Right cardiac atrium (tissue), 5 donors: ENCODE measurements around the gene SLC7A9. TPM values are rescaled to one million over a fixed set of nuclear protein-coding genes. Genes with fewer than 3 reads are reported as not detected.
A peak's percentile ranks its signal among the peaks of the same experiment; 100 is the strongest.
"Not testable (repeated sequence)": the region's sequence is repeated elsewhere in the genome, so short reads cannot be mapped to it uniquely, and the experiment has no call there.

Experiments
- ATAC-seq, 2 donors: fragments of 200-7000 bp; cut with Tn5 transposase; one replicate each; pipeline versions ENCODE4 v1.8.0 to v1.9.1; 2020; ENCODE audit warnings: moderate library complexity in 2 of 2, mild to moderate bottlenecking in 1 of 2
- DNase-seq, 3 donors: peaks; one replicate each; pipeline ENCODE4 v3.0.0-alpha.2; 2020
- H3K27ac ChIP-seq: one replicate; pipeline ENCODE4 v1.5.1; 2013; ENCODE audit warnings: mild to moderate bottlenecking, low read length, control low read depth, moderate library complexity
- H3K27me3 ChIP-seq: one replicate; pipeline ENCODE4 v1.6.1; 2013; ENCODE audit not compliant: control insufficient read depth, insufficient read depth
- H3K4me1 ChIP-seq: one replicate; pipeline ENCODE4 v1.6.1; 2013; ENCODE audit warnings: low read length; ENCODE audit not compliant: control insufficient read depth, insufficient read depth
- H3K4me3 ChIP-seq: one replicate; pipeline ENCODE4 v1.5.1; 2013; ENCODE audit warnings: low read length, control low read depth
- H3K9me3 ChIP-seq: one replicate; pipeline ENCODE4 v1.6.1; 2013; ENCODE audit warnings: low read length; ENCODE audit not compliant: control insufficient read depth
- WGBS: extraction: QIAGEN DNeasy Blood & Tissue Kit; methylation state at CpG from one replicate; pipeline ENCODE4 v1.1.7; 2013; 5-methylcytosine and 5-hydroxymethylcytosine counted together
- intact Hi-C, 4 donors: fragments of 100-400 bp; cut with DNase I; formaldehyde crosslinking; loops; one replicate each; pipeline versions ENCODE4 v1.11.0 to v1.14.0; 2022 to 2023
- polyA plus RNA-seq: library from polyadenylated mRNA; stranded (reverse); fragments of 200-250 nt; gene quantifications from one replicate; pipeline ENCODE4 v1.2.3, GENCODE V29; 2013
- total RNA-seq, 4 donors: library from RNA; stranded (reverse); fragmentation: NEBNext Ultra II Directional; extraction: Animal tissue kit (Norgen Biotek cat#: 25700); gene quantifications; one replicate each; pipeline ENCODE4 v1.2.1, GENCODE V29; 2021
- donor health status: healthy with polysubstance abuse.
- donor health status: DM: no; HTN: yes; CAD: no.
- donor health status: DM: no; HTN: no; CAD: no.
- donor health status: DM: no; HTN: yes; CAD: no; lungs with severe emphysema.
- donor health status: DM: yes; HTN: yes; CAD: no.

Gene SLC7A9
- total and polyA plus RNA-seq, 5 donors, result 0.18 TPM; not detected in 3

- H3K27ac ChIP-seq, DNase-seq, H3K9me3 ChIP-seq, H3K4me3 ChIP-seq, intact Hi-C loops, H3K4me1 ChIP-seq, ATAC-seq, H3K27me3 ChIP-seq: not testable (repeated sequence)
- 90% methylated on average over 7 of the region's 7 CpGs for WGBS
Observed at GRCh38 chr19:32833388-32833787, 36.2 kb downstream of the SLC7A9 start.

GRCh38 chr19:32832825-32833224 lies 36.7 kb downstream of the SLC7A9 start:
- H3K4me1 ChIP-seq, H3K27me3 ChIP-seq, H3K4me3 ChIP-seq, DNase-seq, H3K9me3 ChIP-seq, ATAC-seq, intact Hi-C loops, H3K27ac ChIP-seq: not testable (repeated sequence)
- WGBS, result 90% methylated on average over 7 of the region's 7 CpGs

GRCh38 chr19:32832094-32832493 lies 37.5 kb downstream of the SLC7A9 start:
- intact Hi-C loops, H3K27ac ChIP-seq, H3K27me3 ChIP-seq, ATAC-seq, H3K4me3 ChIP-seq, H3K9me3 ChIP-seq, H3K4me1 ChIP-seq, DNase-seq: not testable (repeated sequence)
- 89% methylated on average over 12 of the region's 12 CpGs for WGBS

- intact Hi-C loops, result no loop called here
- WGBS, result 91% methylated on average over 5 of the region's 5 CpGs
Observed at GRCh38 chr19:32831611-32832010, 38.0 kb downstream of the SLC7A9 start.

GRCh38 chr19:32830231-32831014 lies 39.1 kb downstream of the SLC7A9 start:
- ATAC-seq (no peak), DNase-seq (no peak)
- Histone ChIP-seq H3K27me3 (no peaks in the 10 kb centered on the region), H3K9me3 (no peaks in the 10 kb centered on the region), H3K4me3 (no peak overlapping the region), H3K4me1 (no peaks in the 10 kb centered on the region), H3K27ac (no peak overlapping the region)
- intact Hi-C loops, result no loop called here
- WGBS, result 88% methylated on average over 8 of the region's 8 CpGs

More at GRCh38 chr19:32831611-32832010, 38.0 kb downstream of the SLC7A9 start:
- Histone ChIP-seq H3K4me3 (no peak overlapping the region), H3K9me3 (no peaks in the 10 kb centered on the region), H3K27ac (no peak overlapping the region), H3K4me1 (no peaks in the 10 kb centered on the region), H3K27me3 (no peaks in the 10 kb centered on the region)
- DNase-seq (no peak), ATAC-seq (no peak)

- H3K4me1 ChIP-seq, result no peaks in the 10 kb centered on the region
- WGBS, result 90% methylated on average over 10 of the region's 10 CpGs
- DNase-seq, result no peak
- no peaks in the 10 kb centered on the region for H3K9me3 ChIP-seq
- no peak for ATAC-seq
- no peaks in the 10 kb centered on the region for H3K27me3 ChIP-seq
- H3K27ac ChIP-seq, result no peak overlapping the region
- intact Hi-C loops, result no loop called here
- no peak overlapping the region for H3K4me3 ChIP-seq
Observed at GRCh38 chr19:32829345-32829896, 40.1 kb downstream of the SLC7A9 start.

GRCh38 chr19:32828643-32829344 lies 40.8 kb downstream of the SLC7A9 start:
- WGBS, result 87% methylated on average over 15 of the region's 15 CpGs
- ATAC-seq (no peak), DNase-seq (no peak)
- H3K9me3 ChIP-seq, result no peaks in the 10 kb centered on the region
- no peak overlapping the region for H3K4me3 ChIP-seq
- H3K27ac ChIP-seq, result no peak overlapping the region
- no peaks in the 10 kb centered on the region for H3K27me3 ChIP-seq
- H3K4me1 ChIP-seq, result no peaks in the 10 kb centered on the region
- intact Hi-C loops, result no loop called here

- Histone ChIP-seq H3K27me3 (no peaks in the 10 kb centered on the region), H3K4me3 (no peak overlapping the region), H3K9me3 (no peaks in the 10 kb centered on the region), H3K4me1 (no peaks in the 10 kb centered on the region), H3K27ac (no peak overlapping the region)
- ATAC-seq (no peak), DNase-seq (no peak)
- intact Hi-C loops, result no loop called here
- 86% methylated on average over 4 of the region's 4 CpGs for WGBS
Observed at GRCh38 chr19:32828139-32828538, 41.4 kb downstream of the SLC7A9 start.

GRCh38 chr19:32824916-32825608 lies 44.5 kb downstream of the SLC7A9 start:
- Histone ChIP-seq H3K27ac (no peak overlapping the region), H3K9me3 (no peaks in the 10 kb centered on the region), H3K27me3 (no peaks in the 10 kb centered on the region), H3K4me1 (no peaks in the 10 kb centered on the region), H3K4me3 (no peak overlapping the region)
- intact Hi-C loops, result no loop called here
- 40% methylated on average over 21 of the region's 21 CpGs for WGBS
- DNase-seq (no peak), ATAC-seq (peak in 1 of 2 donors; percentile 44)

GRCh38 chr19:32824191-32824751 lies 45.3 kb downstream of the SLC7A9 start:
- Histone ChIP-seq H3K27ac (no peak overlapping the region), H3K9me3 (no peaks in the 10 kb centered on the region), H3K4me1 (no peaks in the 10 kb centered on the region), H3K27me3 (no peaks in the 10 kb centered on the region), H3K4me3 (no peak overlapping the region)
- intact Hi-C loops, result no loop called here
- WGBS, result 28% methylated on average over 20 of the region's 20 CpGs
- ATAC-seq (no peak), DNase-seq (no peak)
